SK-N-SH (cell line): Measurements from ENCODE around the gene PDGFC.

Experiments used
- CTCF ChIP-seq: fragments of 200-600 bp; sonication (generic); IDR thresholded peaks from 2 replicates; pipeline ENCODE4 v1.6.1; 2017; ENCODE audit warnings: antibody characterized with exemption, mild to moderate bottlenecking, moderate library complexity
- ELF1 ChIP-seq: IDR thresholded peaks from 2 replicates; pipeline ENCODE4 v1.4.0; 2012
- EP300 ChIP-seq, 2 experiments: IDR thresholded peaks; 2 replicates each; pipeline versions ENCODE4 v1.4.0 to v1.6.1; 2012; ENCODE audit warnings: borderline replicate concordance in 1 of 2, low read depth in 1 of 2, low read length in 1 of 2
- EZH2phosphoT487 ChIP-seq: fragments of 200-600 bp; sonication (generic); IDR thresholded peaks from 2 replicates; pipeline ENCODE4 v1.6.1; 2017; ENCODE audit warnings: low read depth, mixed run types, mild to moderate bottlenecking, antibody characterized with exemption, moderate library complexity, borderline replicate concordance
- GABPA ChIP-seq: IDR thresholded peaks from 2 replicates; pipeline ENCODE4 v1.4.0; 2012; ENCODE audit warnings: low read depth, mild to moderate bottlenecking
- RAD21 ChIP-seq: IDR thresholded peaks from 2 replicates; pipeline ENCODE4 v1.6.1; 2012; ENCODE audit warnings: mild to moderate bottlenecking, low read length
- SMC3 ChIP-seq: IDR thresholded peaks from 2 replicates; pipeline ENCODE4 v1.6.1; 2012; ENCODE audit warnings: low read depth, low read length, improper control_type of control experiment
- TF ChIP-seq, protein P1 (sequence below): IDR thresholded peaks from 2 replicates; pipeline ENCODE4 v1.4.0; 2012; ENCODE audit warnings: low read depth, borderline replicate concordance

DNA sequence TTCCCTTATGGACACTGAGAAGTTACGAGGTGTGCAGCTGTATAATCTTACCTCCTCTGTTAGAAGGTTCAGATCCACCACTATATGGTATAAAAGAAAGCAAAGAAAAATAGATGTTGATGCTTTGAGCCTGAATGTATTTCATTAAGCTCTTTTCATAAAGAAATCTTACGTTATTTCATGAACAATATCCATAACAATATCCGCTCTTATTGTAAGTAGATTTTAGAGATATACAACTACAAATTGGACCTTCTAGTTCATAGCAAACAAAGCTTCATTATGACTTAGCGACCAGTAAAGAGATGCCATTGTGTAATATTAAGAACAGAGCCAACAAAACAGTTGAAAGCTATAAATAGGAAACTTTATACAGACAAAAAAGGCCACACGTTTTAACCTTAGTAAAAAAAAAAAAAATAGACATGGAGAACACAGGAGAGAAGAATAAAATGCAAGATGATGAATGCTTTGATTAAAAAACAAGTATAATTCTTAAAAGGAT is 203.6 kb downstream of the PDGFC start:
- TF ChIP-seq CTCF, result no peak
- no peak for TF ChIP-seq SMC3
- no peak for TF ChIP-seq GABPA
- TF ChIP-seq EP300 (IDR thresholded peaks at IDR 0.05; ENCODE audit: borderline replicate concordance in 1 of 2, low read depth in 1 of 2, low read length in 1 of 2), result no peak
- no peak for TF ChIP-seq EZH2phosphoT487
- TF ChIP-seq, protein P1, sequence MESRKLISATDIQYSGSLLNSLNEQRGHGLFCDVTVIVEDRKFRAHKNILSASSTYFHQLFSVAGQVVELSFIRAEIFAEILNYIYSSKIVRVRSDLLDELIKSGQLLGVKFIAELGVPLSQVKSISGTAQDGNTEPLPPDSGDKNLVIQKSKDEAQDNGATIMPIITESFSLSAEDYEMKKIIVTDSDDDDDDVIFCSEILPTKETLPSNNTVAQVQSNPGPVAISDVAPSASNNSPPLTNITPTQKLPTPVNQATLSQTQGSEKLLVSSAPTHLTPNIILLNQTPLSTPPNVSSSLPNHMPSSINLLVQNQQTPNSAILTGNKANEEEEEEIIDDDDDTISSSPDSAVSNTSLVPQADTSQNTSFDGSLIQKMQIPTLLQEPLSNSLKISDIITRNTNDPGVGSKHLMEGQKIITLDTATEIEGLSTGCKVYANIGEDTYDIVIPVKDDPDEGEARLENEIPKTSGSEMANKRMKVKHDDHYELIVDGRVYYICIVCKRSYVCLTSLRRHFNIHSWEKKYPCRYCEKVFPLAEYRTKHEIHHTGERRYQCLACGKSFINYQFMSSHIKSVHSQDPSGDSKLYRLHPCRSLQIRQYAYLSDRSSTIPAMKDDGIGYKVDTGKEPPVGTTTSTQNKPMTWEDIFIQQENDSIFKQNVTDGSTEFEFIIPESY, result no peak
- TF ChIP-seq ELF1, result no peak
- TF ChIP-seq RAD21, result no peak
